ENCODE results near the gene SLC30A4.

Gene SLC30A4

GRCh38 chr15:45473068-45473467, 49.5 kb downstream of the SLC30A4 start:
- CTCF ChIA-PET: interaction anchor here (0.6 to 1.5 kb wide), 2 partner anchors 13 to 15 kb away, joined by 3 to 4 read pairs; no protein-coding TSS in a partner anchor
- no peak for DNase-seq (ENCODE audit: low spot score)
- POLR2A ChIA-PET (ENCODE audit: low non-redundant PET): no interaction called here
- no peak for TF ChIP-seq CTCF (conservative IDR thresholded peaks at IDR 0.05; ENCODE audit: low read depth)
- no peak overlapping the region for H3K27ac ChIP-seq

- H3K27ac ChIP-seq: no peak overlapping the region
- ChIA-PET POLR2A (ENCODE audit: low non-redundant PET) (no interaction called here), CTCF (no interaction called here)
- no peak for TF ChIP-seq CTCF (conservative IDR thresholded peaks at IDR 0.05; ENCODE audit: low read depth)
- DNase-seq (ENCODE audit: low spot score): no peak
Observed at GRCh38 chr15:45471151-45471550, 51.4 kb downstream of the SLC30A4 start.

GRCh38 chr15:45469441-45469840, 53.1 kb downstream of the SLC30A4 start:
- TF ChIP-seq CTCF (conservative IDR thresholded peaks at IDR 0.05; ENCODE audit: low read depth): no peak
- POLR2A ChIA-PET (ENCODE audit: low non-redundant PET): no interaction called here
- no peak for DNase-seq (ENCODE audit: low spot score)
- CTCF ChIA-PET: no interaction called here
- H3K27ac ChIP-seq: no peak overlapping the region

GRCh38 chr15:45469027-45469426, 53.5 kb downstream of the SLC30A4 start:
- no peak overlapping the region for H3K27ac ChIP-seq
- ChIA-PET CTCF (no interaction called here), POLR2A (ENCODE audit: low non-redundant PET) (no interaction called here)
- DNase-seq (ENCODE audit: low spot score): no peak
- TF ChIP-seq CTCF (conservative IDR thresholded peaks at IDR 0.05; ENCODE audit: low read depth): no peak

DNA sequence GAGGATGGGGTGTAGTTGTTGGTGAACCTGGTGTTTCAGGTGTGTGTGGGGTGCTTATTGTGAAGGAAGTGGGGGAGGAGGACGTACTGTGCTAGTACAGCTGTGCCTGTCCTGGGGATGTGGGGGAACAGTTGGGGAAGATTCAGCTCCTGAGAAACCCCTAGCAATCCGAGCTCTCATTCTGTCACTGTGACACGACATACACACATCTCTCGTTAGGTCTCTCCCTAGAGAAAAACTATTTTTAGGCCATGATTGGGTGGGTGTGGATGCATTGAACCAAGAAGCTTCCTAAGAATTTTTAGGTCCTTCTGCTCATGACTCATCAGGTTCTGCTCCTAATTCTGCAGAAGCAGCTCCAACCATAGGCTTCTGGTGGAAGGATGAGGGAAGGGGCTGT, 54.3 kb downstream of the SLC30A4 start:
- TF ChIP-seq CTCF (conservative IDR thresholded peaks at IDR 0.05; ENCODE audit: low read depth): no peak
- CTCF ChIA-PET: no interaction called here
- DNase-seq (ENCODE audit: low spot score): no peak
- POLR2A ChIA-PET (ENCODE audit: low non-redundant PET): no interaction called here
- no peak overlapping the region for H3K27ac ChIP-seq

- POLR2A ChIA-PET (ENCODE audit: low non-redundant PET): no interaction called here
- peak; percentile 93 for TF ChIP-seq CTCF (conservative IDR thresholded peaks at IDR 0.05; ENCODE audit: low read depth)
- peak; percentile 61 for DNase-seq (ENCODE audit: low spot score)
- no peak overlapping the region for H3K27ac ChIP-seq
- CTCF ChIA-PET: interaction anchor here (0.7 to 5.3 kb wide), 8 partner anchors 21 to 842 kb away, joined by 3 to 72 read pairs (median 4); no protein-coding TSS in a partner anchor
Observed at GRCh38 chr15:45458746-45459403, 63.7 kb downstream of the SLC30A4 start.
